IPS-11a (cell line): Measurements from ENCODE around the gene CD226.
"Not testable (repeated sequence)": the region's sequence is repeated elsewhere in the genome, so short reads cannot be mapped to it uniquely, and the experiment has no call there.

Experiments
- H3K4me3 ChIP-seq: one replicate; pipeline ENCODE4 v1.5.1; 2013; ENCODE audit warnings: low read depth, low read length, control low read depth

CD226 gene

GRCh38 chr18:69956665-69957620, 9.3 kb upstream of the CD226 start:
- no peak overlapping the region for H3K4me3 ChIP-seq

- no peak overlapping the region for H3K4me3 ChIP-seq
Measured at GRCh38 chr18:69956057-69956456, 8.4 kb upstream of the CD226 start.

- H3K4me3 ChIP-seq: no peak overlapping the region
Measured at GRCh38 chr18:69954719-69955480, 7.2 kb upstream of the CD226 start.

- H3K4me3 ChIP-seq: no peak overlapping the region
Measured at GRCh38 chr18:69953191-69953590, 5.5 kb upstream of the CD226 start.

- H3K4me3 ChIP-seq: no peak overlapping the region
Measured at GRCh38 chr18:69951182-69951581, 3.5 kb upstream of the CD226 start.

GRCh38 chr18:69949538-69949936, 1.9 kb upstream of the CD226 start:
- H3K4me3 ChIP-seq: no peak overlapping the region

GRCh38 chr18:69948919-69949537, 1.4 kb upstream of the CD226 start:
- no peak overlapping the region for H3K4me3 ChIP-seq

- H3K4me3 ChIP-seq: no peak overlapping the region
Measured at GRCh38 chr18:69948256-69948655, 583 bp upstream of the CD226 start.

GRCh38 chr18:69946608-69947155, 991 bp downstream of the CD226 start:
- no peak overlapping the region for H3K4me3 ChIP-seq

- no peak overlapping the region for H3K4me3 ChIP-seq
Measured at GRCh38 chr18:69945220-69946114, 2.2 kb downstream of the CD226 start.

- no peak overlapping the region for H3K4me3 ChIP-seq
Measured at GRCh38 chr18:69944436-69944835, 3.2 kb downstream of the CD226 start.

- no peak overlapping the region for H3K4me3 ChIP-seq
Measured at GRCh38 chr18:69943021-69943420, 4.7 kb downstream of the CD226 start.

GRCh38 chr18:69941183-69941582, 6.5 kb downstream of the CD226 start:
- H3K4me3 ChIP-seq: no peak overlapping the region

- H3K4me3 ChIP-seq: not testable (repeated sequence)
Measured at GRCh38 chr18:69939812-69940211, 7.9 kb downstream of the CD226 start.

GRCh38 chr18:69936191-69936558, 11.5 kb downstream of the CD226 start:
- no peak overlapping the region for H3K4me3 ChIP-seq

GRCh38 chr18:69935319-69936190, 12.1 kb downstream of the CD226 start:
- no peak overlapping the region for H3K4me3 ChIP-seq

- no peak overlapping the region for H3K4me3 ChIP-seq
Measured at GRCh38 chr18:69934601-69935265, 12.9 kb downstream of the CD226 start.

- H3K4me3 ChIP-seq: no peak overlapping the region
Measured at GRCh38 chr18:69929041-69929774, 18.5 kb downstream of the CD226 start.
